Endothelial cell of umbilical vein (primary cell): ENCODE results near the gene LRP10. TPM values are rescaled to one million over a fixed set of nuclear protein-coding genes. Genes with fewer than 3 reads are reported as not detected.

ENCODE experiments used
- BruUV-seq: library from RNA; stranded (reverse); fragments of 400-500 nt; replicated peaks from 2 replicates; lab custom pipeline; 2021; lab: Mats Ljungman, UMichigan
- CTCF ChIA-PET: fragments of 300-600, 350-600 bp; sonication (Branson Sonifier 250); formaldehyde crosslinking; loops from one replicate; lab custom pipeline; 2021; ENCODE audit warnings: antibody characterized with exemption, inconsistent platforms; lab: Charles Lee
- POLR2A ChIA-PET: fragments of 300-600, 350-600 bp; sonication (Branson Sonifier 250); formaldehyde crosslinking; loops from one replicate; lab custom pipeline; 2021; ENCODE audit warnings: antibody characterized with exemption, inconsistent platforms; lab: Charles Lee
- DNase-seq: peaks from one replicate; pipeline ENCODE4 v3.0.0-alpha.2; 2011; ENCODE audit warnings: low read depth, low spot score
- FAIRE-seq: peaks from 2 replicates; lab custom pipeline; 2011; peaks lifted over from hg19 to GRCh38; lab: Jason Lieb, UNC
- H2AFZ ChIP-seq: 2 replicates; pipeline ENCODE4 v1.6.0; 2012; ENCODE audit warnings: low read depth, low read length, control low read depth, inconsistent platforms
- H3K27ac ChIP-seq: 2 replicates; pipeline ENCODE4 v1.5.1; 2011; ENCODE audit warnings: low read depth, mild to moderate bottlenecking, control low read depth, low read length, moderate library complexity; ENCODE audit not compliant: insufficient read depth
- H3K27me3 ChIP-seq, 2 experiments: 2 replicates each; pipeline versions ENCODE4 v1.6.0 to v1.6.1; 2011; ENCODE audit warnings: low read length in 2 of 2, mixed read lengths in 1 of 2; ENCODE audit not compliant: control insufficient read depth in 2 of 2, insufficient read depth in 2 of 2
- H3K36me3 ChIP-seq, 2 experiments: 2 replicates in 1 of 2; 3 replicates in 1 of 2; pipeline ENCODE4 v1.5.1; 2011; ENCODE audit warnings: low read length in 2 of 2, mild to moderate bottlenecking in 1 of 2, moderate library complexity in 1 of 2; ENCODE audit not compliant: control insufficient read depth in 2 of 2, insufficient read depth in 2 of 2; ENCODE audit errors: extremely low read depth in 1 of 2
- H3K4me1 ChIP-seq: 3 replicates; pipeline ENCODE4 v1.5.1; 2011; ENCODE audit warnings: mild to moderate bottlenecking, low read length; ENCODE audit not compliant: control insufficient read depth, insufficient read depth; ENCODE audit errors: extremely low read depth
- H3K4me2 ChIP-seq: 2 replicates; pipeline ENCODE4 v1.6.1; 2011; ENCODE audit warnings: low read length, control low read depth, mixed read lengths; ENCODE audit not compliant: insufficient read depth
- H3K4me3 ChIP-seq, 3 experiments: fragments of 200-600 bp in 1 of 3; sonication (generic), shearing (Covaris generic) in 1 of 3; replicated peaks in 1 of 3; 2 replicates each; pipeline ENCODE4 v1.5.1; 2011 to 2016; ENCODE audit warnings: control low read depth in 3 of 3, low read length in 3 of 3, mild to moderate bottlenecking in 2 of 3, inconsistent platforms in 1 of 3, low read depth in 1 of 3, moderate library complexity in 1 of 3; ENCODE audit not compliant: insufficient read depth in 1 of 3
- H3K79me2 ChIP-seq: 2 replicates; pipeline ENCODE4 v1.6.0; 2012; ENCODE audit warnings: low read length, inconsistent platforms; ENCODE audit not compliant: control insufficient read depth, insufficient read depth
- H3K9ac ChIP-seq: replicated peaks from 2 replicates; pipeline ENCODE3; 2011; ENCODE audit warnings: low read length, control low read depth; ENCODE audit not compliant: insufficient read depth; ENCODE audit errors: extremely low read depth
- H3K9me1 ChIP-seq: replicated peaks from 3 replicates; pipeline ENCODE4 v1.6.0; 2011; ENCODE audit warnings: mild to moderate bottlenecking, low read length; ENCODE audit not compliant: control insufficient read depth, insufficient read depth; ENCODE audit errors: extremely low read depth
- H3K9me3 ChIP-seq: replicated peaks from 2 replicates; pipeline ENCODE4 v1.5.1; 2012; ENCODE audit warnings: low read length, inconsistent platforms; ENCODE audit not compliant: control insufficient read depth, insufficient read depth
- H4K20me1 ChIP-seq: replicated peaks from 2 replicates; pipeline ENCODE3; 2011; ENCODE audit warnings: mild to moderate bottlenecking, low read length; ENCODE audit not compliant: control insufficient read depth, insufficient read depth; ENCODE audit errors: extremely low read depth
- CTCF ChIP-seq, 2 donors: IDR thresholded peaks; 1 replicate in 1 of 2; 2 replicates in 1 of 2; pipeline ENCODE4 v1.5.1; 2011; ENCODE audit warnings: low read length in 2 of 2, mild to moderate bottlenecking in 2 of 2, moderate library complexity in 2 of 2, control low read depth in 1 of 2, inconsistent platforms in 1 of 2, low read depth in 1 of 2; ENCODE audit not compliant: insufficient read depth in 1 of 2; ENCODE audit errors: extremely low read depth in 1 of 2
- EZH2 ChIP-seq: IDR thresholded peaks from 2 replicates; pipeline ENCODE4 v1.6.1; 2012; ENCODE audit warnings: borderline replicate concordance, low read depth, mild to moderate bottlenecking, moderate library complexity, low read length, inconsistent platforms; ENCODE audit not compliant: severe bottlenecking
- FOS ChIP-seq: IDR thresholded peaks from 2 replicates; pipeline ENCODE4 v1.6.1; 2011; ENCODE audit warnings: mild to moderate bottlenecking, low read length, moderate library complexity, borderline replicate concordance; ENCODE audit not compliant: insufficient read depth
- GATA2 ChIP-seq: IDR thresholded peaks from 2 replicates; pipeline ENCODE4 v1.7.0; 2011; ENCODE audit warnings: low read depth, mild to moderate bottlenecking, moderate library complexity, mixed read lengths, low read length; ENCODE audit not compliant: insufficient read length, insufficient read depth
- JUN ChIP-seq: IDR thresholded peaks from 2 replicates; pipeline ENCODE4 v1.6.1; 2011; ENCODE audit warnings: borderline replicate concordance, low read depth; ENCODE audit not compliant: insufficient read length, insufficient read depth
- MAX ChIP-seq: IDR thresholded peaks from 2 replicates; pipeline ENCODE4 v1.6.1; 2011; ENCODE audit not compliant: insufficient read depth, insufficient read length
- MYC ChIP-seq: IDR thresholded peaks from one replicate; pipeline ENCODE4 v1.6.1; 2011; ENCODE audit warnings: mild to moderate bottlenecking, low read depth, low read length
- POLR2A ChIP-seq: IDR thresholded peaks from 2 replicates; pipeline ENCODE4 v1.6.1; 2012; ENCODE audit warnings: low read depth, mild to moderate bottlenecking, control low read depth, low read length
- POLR2AphosphoS5 ChIP-seq: IDR thresholded peaks from 2 replicates; pipeline ENCODE4 v1.6.1; 2012; ENCODE audit warnings: low read depth, mild to moderate bottlenecking, control low read depth, low read length, moderate library complexity; ENCODE audit not compliant: insufficient read depth
- dilution Hi-C: fragments of 300-500 bp; cut with MboI; formaldehyde crosslinking; loops from one replicate; pipeline ENCODE4 v1.15.0; 2019; ENCODE audit warnings: low sequenced_read_pairs; ENCODE audit not compliant: extremely low pct_ligation_motif_present
- intact Hi-C: fragments of 100-400 bp; cut with micrococcal nuclease; formaldehyde crosslinking; loops from one replicate; pipeline ENCODE4 v1.10.0; 2022
- polyA plus RNA-seq, 4 experiments: library from polyadenylated mRNA; depleted of rRNA in 3 of 4; stranded (reverse) in 3 of 4; unstranded in 1 of 4; fragments of >200 nt; gene quantifications; 2 replicates each; pipeline versions ENCODE4 v1.2.1 to v1.2.3, GENCODE V29; 2011 to 2012; ENCODE audit warnings: missing spikeins in 1 of 4
- total RNA-seq: library from RNA; stranded (reverse); gene quantifications from 2 replicates; pipeline ENCODE4 v1.2.3, GENCODE V29; 2021

Gene LRP10
- total and polyA plus RNA-seq, 2 donors (not counting 3 experiments of a cell fraction or from before 2014, with no cell fraction given), result 123 to 157 TPM

- H3K9me1 ChIP-seq, result no peaks in the 10 kb centered on the region
- no peak for FAIRE-seq
- no peaks in the 10 kb centered on the region for H3K9me3 ChIP-seq
- H3K4me1 ChIP-seq, result peaks cover 12% of the 10 kb centered on the region
- intact Hi-C loops, result no loop called here
- no peak overlapping the region for H3K9ac ChIP-seq
- H2AFZ ChIP-seq, result no peak overlapping the region
- TF ChIP-seq MAX, result no peak
- TF ChIP-seq MYC, result no peak
- TF ChIP-seq CTCF (IDR thresholded peaks at IDR 0.05; ENCODE audit: extremely low read depth in 1 of 2, insufficient read depth in 1 of 2, low read depth in 1 of 2, low read length in 2 of 2), result no peak
- TF ChIP-seq JUN, result no peak
- TF ChIP-seq EZH2, result no peak
- TF ChIP-seq POLR2AphosphoS5, result no peak
- TF ChIP-seq GATA2, result no peak
- TF ChIP-seq POLR2A, result no peak
- no peak for TF ChIP-seq FOS
- DNase-seq, result no peak
- H3K36me3 ChIP-seq, result no peaks in the 10 kb centered on the region
- no TSS peak for BruUV-seq
- dilution Hi-C loops, result no loop called here
- no peaks in the 10 kb centered on the region for H4K20me1 ChIP-seq
- ChIA-PET POLR2A (no interaction called here), CTCF (no interaction called here)
- H3K4me2 ChIP-seq, result no peak overlapping the region
- no peaks in the 10 kb centered on the region for H3K79me2 ChIP-seq
- H3K4me3 ChIP-seq, result no peak overlapping the region
- no peak overlapping the region for H3K27ac ChIP-seq
- H3K27me3 ChIP-seq, result no peaks in the 10 kb centered on the region
These were observed 4.7 kb upstream of the LRP10 start for GRCh38 chr14:22866874-22867273.
